ENCODE results near the gene NXPH4. TPM values are rescaled to one million over a fixed set of nuclear protein-coding genes. Genes with fewer than 3 reads are reported as not detected.

The NXPH4 gene
- polyA plus RNA-seq, 1 experiment: 2.8 TPM

DNA sequence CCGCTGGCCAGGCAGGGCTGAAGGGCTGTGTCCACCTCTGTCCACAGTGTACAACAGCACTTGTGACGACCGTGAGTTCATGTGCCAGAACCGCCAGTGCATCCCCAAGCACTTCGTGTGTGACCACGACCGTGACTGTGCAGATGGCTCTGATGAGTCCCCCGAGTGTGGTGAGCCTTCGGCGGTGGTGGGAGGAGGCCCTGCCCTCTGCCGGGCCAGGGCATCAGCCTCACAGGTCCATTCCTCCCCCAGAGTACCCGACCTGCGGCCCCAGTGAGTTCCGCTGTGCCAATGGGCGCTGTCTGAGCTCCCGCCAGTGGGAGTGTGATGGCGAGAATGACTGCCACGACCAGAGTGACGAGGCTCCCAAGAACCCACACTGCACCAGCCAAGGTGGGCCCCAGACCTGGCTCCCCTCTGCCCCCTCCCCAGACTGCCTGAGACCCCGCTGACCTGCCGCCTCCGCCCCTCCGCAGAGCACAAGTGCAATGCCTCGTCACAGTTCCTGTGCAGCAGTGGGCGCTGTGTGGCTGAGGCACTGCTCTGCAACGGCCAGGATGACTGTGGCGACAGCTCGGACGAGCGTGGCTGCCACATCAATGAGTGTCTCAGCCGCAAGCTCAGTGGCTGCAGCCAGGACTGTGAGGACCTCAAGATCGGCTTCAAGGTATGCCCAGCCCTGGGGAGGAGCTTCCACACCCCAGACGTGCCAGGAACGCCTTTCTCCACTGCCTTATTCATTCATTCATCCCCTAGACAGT is 20.8 kb upstream of the NXPH4 start:
- ChIA-PET POLR2A (no interaction called here), CTCF (interaction anchor here (0.6 to 4.8 kb wide), 6 partner anchors 12 to 265 kb away, joined by 3 to 33 read pairs (median 4); no protein-coding TSS in a partner anchor)
- DNase-seq (ENCODE audit: low read depth): no peak
- no peak overlapping the region for H3K4me3 ChIP-seq (ENCODE audit: low read depth, low read length)
- no peak for TF ChIP-seq CTCF (IDR thresholded peaks at IDR 0.05; ENCODE audit: insufficient read depth, low read depth, low read length)
- no peaks in the 10 kb centered on the region for H3K27me3 ChIP-seq (ENCODE audit: control insufficient read depth, insufficient read depth, low read length)
- peaks cover 98% of the 10 kb centered on the region for H3K36me3 ChIP-seq (ENCODE audit: control insufficient read depth, insufficient read depth, low read length)

GRCh38 chr12:57196439-57196838 is 20.2 kb upstream of the NXPH4 start:
- peaks cover 97% of the 10 kb centered on the region for H3K36me3 ChIP-seq (ENCODE audit: control insufficient read depth, insufficient read depth, low read length)
- no peak for DNase-seq (ENCODE audit: low read depth)
- POLR2A ChIA-PET: no interaction called here
- CTCF ChIA-PET: interaction anchor here (0.6 to 4.8 kb wide), 7 partner anchors 9 to 123 kb away, joined by 3 to 33 read pairs (median 3); no protein-coding TSS in a partner anchor
- no peak overlapping the region for H3K4me3 ChIP-seq (ENCODE audit: low read depth, low read length)
- TF ChIP-seq CTCF (IDR thresholded peaks at IDR 0.05; ENCODE audit: insufficient read depth, low read depth, low read length): no peak
- no peaks in the 10 kb centered on the region for H3K27me3 ChIP-seq (ENCODE audit: control insufficient read depth, insufficient read depth, low read length)

DNA sequence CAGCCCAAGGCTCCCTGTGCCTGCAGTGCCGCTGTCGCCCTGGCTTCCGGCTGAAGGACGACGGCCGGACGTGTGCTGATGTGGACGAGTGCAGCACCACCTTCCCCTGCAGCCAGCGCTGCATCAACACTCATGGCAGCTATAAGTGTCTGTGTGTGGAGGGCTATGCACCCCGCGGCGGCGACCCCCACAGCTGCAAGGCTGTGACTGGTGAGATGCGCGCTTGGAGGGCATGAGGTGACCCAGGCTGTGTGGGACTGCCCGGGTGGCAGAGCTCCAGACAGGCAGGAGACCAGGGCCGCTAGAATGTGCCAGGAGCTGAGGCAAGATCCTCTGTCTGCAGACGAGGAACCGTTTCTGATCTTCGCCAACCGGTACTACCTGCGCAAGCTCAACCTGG is 19.6 kb upstream of the NXPH4 start:
- POLR2A ChIA-PET: no interaction called here
- CTCF ChIA-PET: interaction anchor here (0.6 to 4.8 kb wide), 6 partner anchors 9 to 124 kb away, joined by 3 to 33 read pairs (median 4); no protein-coding TSS in a partner anchor

DNA sequence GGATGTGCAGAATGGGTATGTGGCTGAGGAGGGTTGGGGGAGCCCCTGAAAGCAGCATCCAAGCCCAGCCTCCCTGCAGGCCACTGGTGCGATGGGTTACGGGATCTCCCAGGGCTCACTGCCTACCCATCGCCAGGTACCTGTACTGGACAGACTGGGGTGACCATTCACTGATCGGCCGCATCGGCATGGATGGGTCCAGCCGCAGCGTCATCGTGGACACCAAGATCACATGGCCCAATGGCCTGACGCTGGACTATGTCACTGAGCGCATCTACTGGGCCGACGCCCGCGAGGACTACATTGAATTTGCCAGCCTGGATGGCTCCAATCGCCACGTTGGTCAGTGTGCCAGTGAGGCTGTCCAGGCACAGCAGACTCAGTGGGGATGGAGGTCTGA is 18.3 kb upstream of the NXPH4 start:
- H3K27me3 ChIP-seq (ENCODE audit: control insufficient read depth, insufficient read depth, low read length): no peaks in the 10 kb centered on the region
- no peak for DNase-seq (ENCODE audit: low read depth)
- H3K36me3 ChIP-seq (ENCODE audit: control insufficient read depth, insufficient read depth, low read length): peaks cover 97% of the 10 kb centered on the region
- H3K4me3 ChIP-seq (ENCODE audit: low read depth, low read length): no peak overlapping the region
- CTCF ChIA-PET: interaction anchor here (0.8 to 4.8 kb wide), 3 partner anchors 15 to 87 kb away, joined by 3 to 33 read pairs (median 3); partner anchors contain the start of gene STAT6
- POLR2A ChIA-PET: no interaction called here
- no peak for TF ChIP-seq CTCF (IDR thresholded peaks at IDR 0.05; ENCODE audit: insufficient read depth, low read depth, low read length)

More for the DNA sequence above, 19.6 kb upstream of the NXPH4 start:
- Histone ChIP-seq H3K27me3 (ENCODE audit: control insufficient read depth, insufficient read depth, low read length) (no peaks in the 10 kb centered on the region), H3K36me3 (ENCODE audit: control insufficient read depth, insufficient read depth, low read length) (peaks cover 97% of the 10 kb centered on the region), H3K4me3 (ENCODE audit: low read depth, low read length) (no peak overlapping the region)
- TF ChIP-seq CTCF (IDR thresholded peaks at IDR 0.05; ENCODE audit: insufficient read depth, low read depth, low read length): no peak
- DNase-seq (ENCODE audit: low read depth): no peak

DNA sequence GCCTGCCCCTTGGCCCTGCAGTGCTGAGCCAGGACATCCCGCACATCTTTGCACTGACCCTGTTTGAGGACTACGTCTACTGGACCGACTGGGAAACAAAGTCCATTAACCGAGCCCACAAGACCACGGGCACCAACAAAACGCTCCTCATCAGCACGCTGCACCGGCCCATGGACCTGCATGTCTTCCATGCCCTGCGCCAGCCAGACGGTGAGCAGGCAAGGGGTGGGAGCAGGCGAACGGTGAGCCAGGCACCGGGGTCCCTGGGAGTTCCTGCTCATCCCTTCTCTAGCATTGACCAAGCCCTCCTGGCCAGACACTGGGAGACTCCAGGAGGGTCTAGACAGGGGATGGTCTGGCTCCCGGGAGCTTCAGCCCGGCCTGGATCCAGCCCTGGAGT is 17.4 kb upstream of the NXPH4 start:
- Histone ChIP-seq H3K27me3 (ENCODE audit: control insufficient read depth, insufficient read depth, low read length) (no peaks in the 10 kb centered on the region), H3K36me3 (ENCODE audit: control insufficient read depth, insufficient read depth, low read length) (peaks cover 97% of the 10 kb centered on the region), H3K4me3 (ENCODE audit: low read depth, low read length) (no peak overlapping the region)
- ChIA-PET CTCF (interaction anchor here (1.1 to 4.8 kb wide), 3 partner anchors 14 to 40 kb away, joined by 3 to 33 read pairs (median 4); no protein-coding TSS in a partner anchor), POLR2A (no interaction called here)
- DNase-seq (ENCODE audit: low read depth): no peak
- TF ChIP-seq CTCF (IDR thresholded peaks at IDR 0.05; ENCODE audit: insufficient read depth, low read depth, low read length): no peak

All from BJ (cell line).